Stimulated activated CD4-positive, alpha-beta T cell treated with anti-CD3 and anti-CD28 coated beads, Interleukin-1b, Interleukin-23, amount 100 ng/mL, for 24 hours (primary cell): ENCODE measurements around the gene ANKRD44.
"Not testable (repeated sequence)": the region's sequence is repeated elsewhere in the genome, so short reads cannot be mapped to it uniquely, and the experiment has no call there.

Experiments used
- DNase-seq, 4 experiments: peaks; one replicate each; pipeline ENCODE4 v3.0.0-alpha.2; 2020; ENCODE audit warnings: low read depth in 4 of 4, low spot score in 1 of 4

The ANKRD44 gene

DNA sequence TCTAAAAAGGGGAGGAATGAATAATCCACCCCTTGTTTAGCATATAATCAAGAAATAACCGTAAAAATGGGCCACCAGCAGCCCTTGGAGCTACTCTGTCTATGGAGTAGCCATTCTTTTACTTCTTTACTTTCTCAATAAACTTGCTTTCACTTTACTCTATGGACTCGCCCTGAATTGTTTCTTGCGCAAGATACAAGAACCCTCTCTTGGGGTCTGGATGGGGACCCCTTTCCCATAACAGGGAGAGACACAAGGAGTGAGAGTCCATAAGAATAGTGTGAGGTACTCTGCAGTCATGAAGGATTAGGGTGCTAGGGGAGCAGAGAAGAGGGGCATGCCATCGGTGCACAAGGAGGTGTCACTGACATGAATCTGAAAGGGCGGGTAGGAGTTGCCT, 224.9 kb downstream of the ANKRD44 start:
- DNase-seq: no peak

- no peak for DNase-seq
Measured at GRCh38 chr2:197081294-197081693, 229.3 kb downstream of the ANKRD44 start.

DNA sequence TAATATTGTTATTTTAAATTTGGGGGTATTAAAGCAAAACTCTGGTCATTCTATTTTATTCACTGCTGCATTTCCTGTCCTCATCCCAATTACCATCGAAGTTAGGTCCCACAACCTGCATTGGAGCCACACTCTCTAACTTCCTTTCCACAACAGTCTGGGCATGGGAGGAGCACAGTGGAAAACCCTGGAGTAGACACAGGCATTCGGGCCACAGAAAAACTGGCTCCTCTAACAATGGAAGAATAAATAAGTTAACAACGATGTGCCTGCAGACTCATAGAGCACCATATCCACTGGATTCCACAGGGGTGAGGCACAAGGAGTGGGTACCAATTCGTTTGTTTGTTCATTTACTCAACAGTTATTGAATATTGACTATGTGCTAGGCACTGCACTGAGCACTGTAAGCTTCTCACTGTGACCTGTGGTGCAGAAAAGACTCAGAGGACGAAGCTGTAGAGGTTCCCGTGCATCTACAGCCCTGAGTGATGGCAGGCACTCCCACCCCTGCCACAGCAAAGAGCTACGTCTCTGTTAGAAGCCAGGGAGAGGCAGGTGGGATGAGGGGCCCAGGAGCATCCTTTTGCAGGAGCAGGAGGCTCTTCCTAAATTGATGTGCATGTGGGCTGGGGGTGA, 229.9 kb downstream of the ANKRD44 start:
- DNase-seq: no peak

DNA sequence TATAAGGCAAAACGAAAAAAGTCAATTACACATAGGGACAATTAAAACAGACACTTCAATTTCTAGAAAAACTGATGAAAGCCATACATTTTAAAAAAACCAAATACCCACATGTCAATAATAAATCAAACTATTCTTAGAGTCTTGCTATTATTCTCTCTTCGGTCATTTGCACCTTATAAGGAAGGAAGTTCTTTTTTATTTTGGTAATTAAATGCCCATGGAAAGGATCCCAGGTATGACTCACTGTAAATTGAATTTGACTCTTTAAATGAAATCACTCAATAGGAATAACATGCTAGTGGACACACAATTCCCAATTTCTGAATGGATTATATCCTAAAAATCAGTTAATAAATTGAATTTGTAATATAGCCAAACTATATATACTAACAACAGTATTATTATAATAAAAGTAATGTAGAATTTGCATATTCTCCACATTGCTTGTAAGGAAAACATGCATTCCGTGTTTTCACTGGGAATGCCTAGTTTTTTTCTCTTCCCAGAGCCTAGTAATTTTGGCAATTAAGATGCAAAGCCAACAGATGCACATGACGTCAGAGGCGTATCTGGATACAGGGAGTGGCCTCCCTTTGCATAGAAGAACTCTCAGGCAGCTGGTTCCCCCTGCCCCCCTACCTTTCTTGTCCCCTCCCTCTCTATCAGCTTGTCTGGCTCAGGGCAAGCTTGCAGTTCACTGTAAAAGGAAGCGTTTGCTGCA, 230.6 kb downstream of the ANKRD44 start:
- DNase-seq: no peak

GRCh38 chr2:197079414-197079813, 231.2 kb downstream of the ANKRD44 start:
- DNase-seq: no peak

DNA sequence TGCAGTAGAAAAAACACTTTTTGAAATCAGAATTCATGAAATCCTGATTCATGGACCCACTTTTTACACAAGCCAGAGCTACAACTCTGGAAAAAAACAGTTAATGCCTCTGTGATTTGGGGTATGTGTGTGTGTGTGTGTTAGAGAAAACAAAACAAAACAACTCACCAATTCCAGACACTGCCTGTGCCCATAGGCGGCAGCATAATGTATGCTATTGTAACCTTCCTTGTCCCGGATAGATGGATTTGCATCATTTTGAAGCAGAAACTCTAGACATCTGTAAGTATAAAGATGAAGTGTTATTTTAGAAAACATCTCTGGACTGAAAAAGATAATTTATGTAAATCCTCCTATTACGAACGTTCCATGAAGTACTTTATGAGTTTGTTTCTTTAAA, 232.0 kb downstream of the ANKRD44 start:
- no peak for DNase-seq

- no peak for DNase-seq
Measured at GRCh38 chr2:197077336-197077735, 233.2 kb downstream of the ANKRD44 start.

DNA sequence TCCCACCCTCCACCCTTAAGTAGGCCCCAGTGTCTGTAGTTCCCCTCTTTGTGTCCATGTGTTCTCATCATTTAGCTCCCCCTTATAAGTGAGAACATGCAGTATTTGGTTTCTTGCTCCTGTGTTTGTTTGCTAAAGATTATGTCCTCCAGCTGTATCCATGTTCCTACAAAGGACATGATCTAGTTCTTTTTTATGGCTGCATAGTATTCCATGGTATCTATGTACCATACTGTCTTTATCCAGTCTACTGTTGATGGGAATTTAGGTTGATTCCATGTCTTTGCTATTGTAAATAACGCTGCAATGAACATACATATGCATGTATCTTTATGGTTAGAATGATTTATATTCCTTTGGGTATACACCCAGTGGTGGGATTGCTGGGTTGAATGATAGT, 233.9 kb downstream of the ANKRD44 start:
- no peak for DNase-seq

GRCh38 chr2:197075754-197076337, 234.7 kb downstream of the ANKRD44 start:
- no peak for DNase-seq

DNA sequence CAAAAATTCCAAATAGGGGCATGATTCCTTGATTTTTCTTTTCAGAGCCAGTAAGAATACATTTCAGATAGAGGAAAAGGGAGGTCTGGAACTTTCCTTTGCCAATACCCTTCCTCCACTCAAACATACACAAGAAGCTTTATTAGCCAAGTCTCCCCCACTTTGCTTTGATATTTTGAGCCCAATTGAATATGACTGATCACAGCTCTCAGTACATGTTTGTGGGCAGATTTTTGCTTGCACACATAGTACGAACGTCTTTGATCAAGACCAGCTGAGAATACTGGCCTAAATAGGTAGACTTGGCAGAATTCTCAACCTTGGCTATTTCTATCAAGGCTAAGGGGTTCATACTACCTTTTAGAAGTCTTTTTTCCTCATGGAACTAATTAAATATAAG, 235.3 kb downstream of the ANKRD44 start:
- DNase-seq: no peak

- no peak for DNase-seq
Measured at GRCh38 chr2:197073701-197074433, 236.7 kb downstream of the ANKRD44 start.

- no peak for DNase-seq
Measured at GRCh38 chr2:197073270-197073669, 237.3 kb downstream of the ANKRD44 start.

- DNase-seq: no peak
Measured at GRCh38 chr2:197072533-197072932, 238.0 kb downstream of the ANKRD44 start.

DNA sequence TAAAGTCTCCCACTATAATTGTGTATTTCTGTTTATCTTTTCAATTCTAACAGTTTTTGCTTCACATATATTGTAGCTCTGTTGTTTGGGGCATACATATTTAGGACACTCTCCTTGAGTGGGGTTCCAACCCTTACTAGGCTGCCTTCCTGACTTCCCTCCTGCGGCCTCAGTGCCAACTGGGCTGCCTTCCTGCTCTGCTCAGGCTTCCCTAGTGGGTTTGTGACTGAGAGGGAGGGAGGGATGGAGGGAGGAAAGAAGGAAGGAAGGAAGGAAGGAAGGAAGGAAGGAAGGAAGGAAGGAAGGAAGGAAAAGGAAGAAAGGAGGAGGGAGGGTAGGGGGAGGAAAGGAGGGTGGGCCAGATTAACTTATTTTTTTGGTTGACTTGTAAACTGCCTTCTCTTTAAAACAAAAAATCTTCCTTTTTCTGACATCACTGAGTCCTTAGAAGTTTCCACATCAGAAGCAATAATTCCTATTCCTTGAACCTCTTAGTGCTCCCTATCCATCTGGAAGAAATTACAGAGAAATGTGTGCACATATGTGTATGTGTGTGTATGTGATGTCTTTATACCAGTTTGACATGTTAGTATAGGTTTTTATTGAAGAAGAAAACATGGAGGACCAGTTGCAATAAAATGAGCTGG, 238.7 kb downstream of the ANKRD44 start:
- no peak for DNase-seq

DNA sequence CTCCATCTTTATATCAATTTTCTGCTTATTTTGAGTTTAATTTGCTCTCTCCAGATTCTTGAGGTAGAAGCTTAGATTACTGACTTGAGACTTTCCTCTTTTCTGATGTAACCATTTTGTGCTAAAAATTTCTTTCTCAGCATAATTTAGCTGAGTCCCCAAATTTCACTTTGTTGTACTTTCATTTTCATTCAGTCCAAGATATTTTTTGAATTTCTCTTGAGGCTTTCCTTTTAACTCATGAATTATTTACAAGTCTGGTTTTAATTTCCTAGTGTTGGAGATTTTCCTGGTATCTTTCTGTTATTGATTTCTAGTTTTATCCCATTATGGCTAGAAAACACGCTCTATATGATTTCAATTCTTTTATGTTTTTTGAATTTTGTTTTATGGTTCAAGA, 239.4 kb downstream of the ANKRD44 start:
- no peak for DNase-seq

- no peak for DNase-seq
Measured at GRCh38 chr2:197069958-197070357, 240.6 kb downstream of the ANKRD44 start.

DNA sequence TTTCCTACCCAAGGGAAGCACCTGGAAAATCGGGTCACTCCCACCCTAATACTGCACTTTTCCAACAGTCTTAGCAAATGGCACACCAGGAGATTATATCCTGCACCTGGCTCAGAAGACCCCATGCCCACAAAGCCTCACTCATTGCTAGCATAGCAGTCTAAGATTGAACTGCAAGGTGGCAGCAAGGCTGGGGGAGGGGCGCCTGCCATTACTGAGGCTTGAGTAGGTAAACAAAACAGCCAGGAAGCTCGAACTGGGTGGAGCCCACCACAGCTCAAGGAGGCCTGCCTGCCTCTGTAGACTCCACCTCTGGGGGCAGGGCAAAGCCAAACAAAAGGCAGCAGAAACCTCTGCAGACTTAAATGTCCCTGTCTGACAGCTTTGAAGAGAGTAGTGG, 248.0 kb downstream of the ANKRD44 start:
- DNase-seq: not testable (repeated sequence)

GRCh38 chr2:197059477-197059876, 251.1 kb downstream of the ANKRD44 start:
- no peak for DNase-seq

GRCh38 chr2:197058777-197059300, 251.7 kb downstream of the ANKRD44 start:
- DNase-seq: no peak

GRCh38 chr2:197057959-197058358, 252.6 kb downstream of the ANKRD44 start:
- no peak for DNase-seq

DNA sequence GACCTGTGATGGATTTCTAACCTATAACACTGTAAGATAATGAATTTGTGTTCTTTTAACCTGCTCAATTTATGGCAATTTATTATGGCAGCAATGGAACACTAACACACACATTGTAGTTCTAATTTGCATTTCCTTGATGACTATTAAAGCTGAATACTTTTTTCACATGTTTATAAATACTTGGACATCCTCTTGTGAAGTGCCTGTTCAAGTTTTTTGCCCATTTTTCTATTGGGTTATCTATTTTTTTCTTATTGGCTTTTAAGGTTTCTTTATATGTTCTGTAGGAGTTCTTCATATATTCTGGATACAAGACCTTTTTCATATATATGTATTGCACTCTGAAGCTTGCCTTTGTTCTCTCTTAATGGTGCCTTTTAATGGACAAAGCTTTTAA, 255.5 kb downstream of the ANKRD44 start:
- DNase-seq: no peak
